Fibroblast of upper back skin (primary cell): ENCODE measurements around the gene CYP4F22.
"Not testable (repeated sequence)": the region's sequence is repeated elsewhere in the genome, so short reads cannot be mapped to it uniquely, and the experiment has no call there.

Experiments
- DNase-seq: peaks from one replicate; pipeline ENCODE4 v3.0.0-alpha.2; 2013

CYP4F22 gene

DNA sequence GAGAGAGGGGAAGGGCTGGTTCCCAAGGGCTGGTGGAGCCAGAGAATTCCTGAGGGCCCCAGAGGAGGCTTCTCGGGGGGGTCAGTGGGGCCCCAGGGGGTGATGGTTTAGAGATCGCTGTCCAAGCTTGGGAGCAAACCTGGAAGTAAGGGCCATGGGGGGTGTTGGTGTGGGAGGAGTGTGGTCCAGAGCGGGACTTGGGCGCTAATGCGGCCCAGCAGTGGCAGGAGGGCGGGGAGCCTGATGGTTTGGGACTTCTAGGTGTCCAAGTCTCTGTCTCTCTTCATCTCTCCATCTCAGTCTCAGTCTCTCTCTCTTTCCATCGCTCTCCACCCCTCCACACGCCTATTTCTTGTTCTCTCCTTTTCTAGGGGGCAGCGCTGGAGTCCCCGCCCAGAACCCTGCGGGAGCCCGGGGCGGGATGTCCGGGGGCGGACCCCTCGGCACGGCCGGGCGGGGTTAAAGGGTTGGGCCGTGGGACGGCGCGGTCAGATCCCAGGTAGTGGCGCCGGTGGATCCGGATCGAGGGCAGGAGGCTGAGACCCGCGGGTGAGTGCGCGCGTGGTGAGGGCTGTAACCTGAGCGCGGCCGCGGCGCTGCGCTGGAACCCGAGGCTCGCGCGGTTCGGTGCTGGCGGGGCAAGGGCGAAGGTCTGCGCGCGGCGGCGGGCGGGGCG, at the start of gene CYP4F22:
Gene CYP4F22, plus strand, starts transcription at position 491 of the 676 bp plus-strand sequence. CDS start 16,812 bp downstream, outside the sequence.
- DNase-seq: no peak

DNA sequence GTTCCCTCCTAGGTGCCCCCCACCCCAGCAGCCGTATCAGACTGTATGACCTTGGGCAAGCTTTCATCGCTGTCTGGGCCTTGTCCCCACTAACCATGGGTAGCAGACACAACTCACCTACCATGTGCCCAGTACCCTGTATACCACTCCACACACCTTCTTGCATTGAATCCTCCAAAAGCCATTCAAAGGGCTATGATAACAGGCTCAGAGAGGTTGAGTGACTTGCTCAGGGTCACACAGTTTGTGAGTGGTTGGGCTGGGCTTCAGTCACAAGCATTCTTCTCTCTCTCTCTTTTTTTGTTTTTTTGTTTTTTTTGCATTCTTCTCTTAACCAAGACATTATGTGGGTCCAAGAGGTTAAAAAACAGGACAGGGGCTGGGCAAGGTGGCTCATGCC, 46.6 kb upstream of the CYP4F22 start:
- DNase-seq: no peak

DNA sequence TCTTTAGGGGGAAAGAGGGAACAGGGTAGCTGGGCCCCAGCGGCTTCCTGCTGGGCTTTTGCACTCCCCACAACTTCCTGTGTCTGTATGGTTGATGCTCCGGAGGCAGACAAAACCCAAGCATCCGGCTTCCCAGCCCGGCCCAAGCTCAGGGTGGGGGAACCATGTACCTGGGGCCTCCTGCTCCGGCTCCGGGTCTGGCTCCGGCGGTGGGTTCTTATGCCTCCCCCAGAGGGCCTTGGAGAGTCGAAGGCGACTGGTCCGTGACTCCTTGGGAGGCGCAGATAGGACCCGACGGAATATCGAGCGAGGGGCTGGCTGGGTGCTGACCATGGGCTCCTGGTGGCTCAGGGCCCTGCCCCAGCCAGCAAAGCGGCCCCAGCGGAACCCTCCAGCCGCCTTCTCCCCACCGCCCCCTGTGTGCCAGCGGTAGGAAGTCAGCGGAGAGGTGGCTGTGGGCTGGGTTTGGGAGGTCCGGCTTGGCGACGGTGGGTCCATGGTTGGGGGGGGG, 44.4 kb upstream of the CYP4F22 start:
- no peak for DNase-seq

DNA sequence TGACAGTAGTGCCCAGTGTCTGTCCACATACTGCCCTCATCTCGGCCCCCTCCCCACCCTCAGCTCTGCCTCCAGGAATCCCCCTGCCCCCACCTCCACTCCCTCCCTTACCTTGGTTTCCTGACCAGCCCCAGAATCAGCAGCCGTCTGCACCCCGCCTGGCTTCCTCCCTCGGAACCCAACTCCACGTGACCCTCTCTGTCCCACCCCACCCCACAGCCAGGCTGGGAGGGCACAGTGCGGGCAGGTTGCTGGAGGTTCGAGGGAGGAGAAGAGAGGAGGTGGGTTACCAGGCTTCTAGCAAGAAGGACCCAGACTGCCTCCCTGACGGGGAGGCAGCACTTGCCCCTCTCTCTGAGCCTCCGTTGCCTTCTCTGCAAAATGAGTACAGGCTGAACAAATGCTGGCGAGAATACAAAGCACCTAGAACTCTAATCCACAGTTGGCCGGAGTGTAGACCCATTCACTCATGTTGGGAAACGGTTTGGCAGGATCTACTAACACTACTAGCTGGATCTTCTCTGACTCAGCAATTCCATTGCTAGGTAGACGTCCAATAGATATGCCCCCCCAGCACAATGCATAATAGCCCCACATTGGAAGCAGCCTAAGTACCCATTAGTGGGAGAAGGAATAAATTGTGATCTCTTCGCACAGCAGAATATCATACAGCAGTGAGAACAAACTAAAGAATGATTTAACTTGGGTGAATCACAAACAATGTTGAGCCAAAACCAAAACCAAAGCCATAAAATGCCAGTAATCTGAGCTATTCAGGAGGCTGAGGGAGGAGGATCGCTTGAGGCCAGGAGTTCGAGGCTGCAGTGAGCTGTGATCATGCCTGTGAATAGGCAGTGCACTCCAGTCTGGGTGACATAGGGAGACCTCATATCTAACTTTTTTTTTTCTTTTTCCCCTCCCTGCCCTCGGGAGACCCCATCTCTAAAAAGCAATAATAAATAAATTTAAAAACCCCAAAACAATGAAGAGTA, 43.6 kb upstream of the CYP4F22 start, which contains the start of gene RASAL3:
Gene RASAL3, minus strand, starts transcription at position 151 of the 992 bp plus-strand sequence. CDS start 186 bp downstream, outside the sequence.
- DNase-seq: no peak

DNA sequence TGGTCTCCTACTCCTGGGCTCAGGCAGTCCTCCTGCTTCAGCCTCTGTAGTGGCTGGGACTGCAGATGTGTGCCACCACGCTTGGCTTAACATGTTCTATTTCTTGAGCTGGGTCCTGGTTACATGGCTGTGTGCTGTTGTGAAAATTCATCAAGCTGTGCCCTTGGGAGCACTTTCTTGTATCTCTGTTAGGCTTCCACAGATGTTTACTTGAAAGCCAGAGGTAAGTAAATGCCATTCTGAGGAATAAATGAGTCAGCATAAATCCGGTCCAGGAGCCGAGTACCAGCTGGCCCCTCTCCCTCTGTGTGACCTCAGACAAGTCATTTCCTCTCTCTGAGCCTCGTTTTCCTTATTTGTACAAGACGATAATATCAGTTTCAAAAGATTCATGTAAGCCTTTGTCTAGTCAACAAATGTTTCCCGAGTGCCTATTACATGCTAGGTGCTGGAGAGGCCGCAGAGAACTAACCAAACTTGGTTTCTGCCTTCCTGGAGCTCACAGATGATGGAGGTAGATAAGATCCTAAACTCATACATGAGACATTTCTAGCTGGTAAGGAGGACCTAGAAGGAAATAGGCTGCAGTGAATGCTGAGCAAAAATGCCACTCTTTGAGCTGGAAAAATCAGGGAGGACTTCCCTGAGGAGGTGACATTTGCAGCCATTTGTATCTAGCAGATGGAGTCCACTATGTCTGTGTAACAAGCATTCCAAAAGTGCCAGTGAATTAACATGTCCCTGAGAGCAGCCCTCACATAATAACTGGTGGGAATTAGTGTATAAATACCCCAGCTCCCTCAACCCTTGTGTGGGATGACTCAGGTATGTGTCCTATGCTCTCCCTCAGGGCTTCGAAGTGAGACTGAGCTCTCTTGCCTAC, 41.2 kb upstream of the CYP4F22 start:
- no peak for DNase-seq

GRCh38 chr19:15467734-15468214, 40.6 kb upstream of the CYP4F22 start:
- DNase-seq: no peak

- no peak for DNase-seq
These were observed 39.4 kb upstream of the CYP4F22 start for GRCh38 chr19:15468675-15469512.

GRCh38 chr19:15469513-15470297, 38.6 kb upstream of the CYP4F22 start:
- DNase-seq: no peak

GRCh38 chr19:15471639-15472101, 36.7 kb upstream of the CYP4F22 start:
- DNase-seq: no peak

- not testable (repeated sequence) for DNase-seq
These were observed 34.5 kb upstream of the CYP4F22 start for GRCh38 chr19:15473821-15474220.

- DNase-seq: no peak
These were observed 33.2 kb upstream of the CYP4F22 start for GRCh38 chr19:15475169-15475568.

DNA sequence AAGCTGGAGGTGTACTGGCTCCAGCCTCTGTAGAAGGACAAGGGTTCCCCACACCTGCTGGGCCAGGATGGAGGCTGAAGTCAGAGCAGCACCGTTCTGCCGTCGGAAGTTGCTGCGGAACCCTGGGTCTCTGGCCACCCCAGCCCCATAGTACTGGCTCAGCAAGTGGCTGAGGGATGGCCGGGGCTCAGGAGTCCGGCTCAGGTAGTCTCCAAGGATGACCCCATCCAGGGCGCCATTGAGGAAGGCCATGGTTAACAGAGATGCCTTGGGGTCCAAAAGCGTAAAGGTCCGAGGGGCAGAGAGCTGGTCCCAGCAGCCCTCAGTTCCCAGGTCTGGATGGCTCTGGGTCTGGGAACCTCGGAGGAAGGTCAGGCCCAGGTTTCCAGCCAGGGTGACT, 32.7 kb upstream of the CYP4F22 start:
- DNase-seq: no peak

- DNase-seq: no peak
These were observed 32.0 kb upstream of the CYP4F22 start for GRCh38 chr19:15476325-15476724.

DNA sequence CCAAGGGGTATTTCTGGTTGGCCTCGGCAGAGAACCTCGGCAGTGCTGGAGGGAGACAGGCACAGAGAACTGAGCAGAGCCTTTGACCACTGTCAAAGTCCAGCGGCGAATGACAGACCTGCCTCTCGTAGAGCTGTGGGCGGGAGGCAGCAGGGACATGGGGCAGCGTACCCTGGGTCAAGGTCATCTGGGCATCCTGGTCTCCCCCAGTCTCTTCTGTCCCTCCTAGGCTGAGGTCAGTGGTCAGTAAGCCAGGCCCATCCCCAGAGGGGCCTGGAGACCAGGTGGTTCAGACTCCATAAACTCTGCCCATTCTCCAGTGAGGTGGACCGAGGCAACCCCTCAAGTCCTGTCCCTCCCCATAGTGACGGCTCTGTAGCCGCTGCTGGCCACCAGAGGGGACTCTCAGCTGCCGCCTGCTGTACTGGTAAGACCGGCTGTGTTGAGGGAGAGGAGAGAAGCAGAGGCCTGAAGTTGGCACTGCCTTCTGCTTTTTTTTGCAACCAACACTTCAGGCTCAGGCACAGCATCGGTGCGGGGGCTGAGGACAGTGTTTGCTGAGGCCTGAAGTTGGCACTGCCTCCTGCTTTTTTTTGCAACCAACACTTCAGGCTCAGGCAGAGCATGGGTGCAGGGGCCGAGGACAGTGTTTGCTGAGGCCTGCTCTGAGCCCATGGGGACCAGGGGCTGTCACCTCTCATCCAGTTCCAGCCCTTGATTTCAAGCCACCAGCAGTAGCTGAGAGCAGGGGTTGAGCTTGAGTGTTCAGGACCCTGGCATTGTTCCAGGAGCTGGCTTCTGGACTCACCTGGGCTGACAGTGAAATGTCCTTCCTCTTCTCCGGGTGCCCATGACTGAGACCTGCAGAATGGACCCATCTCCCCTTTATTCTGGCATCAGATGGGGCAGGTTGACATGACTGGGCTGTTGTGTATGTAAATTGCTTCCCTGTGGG, 28.7 kb upstream of the CYP4F22 start, which contains the start of gene PGLYRP2:
Gene PGLYRP2, minus strand, starts transcription at position 111 of the 955 bp plus-strand sequence. CDS start 130 bp downstream, outside the sequence.
- no peak for DNase-seq

DNA sequence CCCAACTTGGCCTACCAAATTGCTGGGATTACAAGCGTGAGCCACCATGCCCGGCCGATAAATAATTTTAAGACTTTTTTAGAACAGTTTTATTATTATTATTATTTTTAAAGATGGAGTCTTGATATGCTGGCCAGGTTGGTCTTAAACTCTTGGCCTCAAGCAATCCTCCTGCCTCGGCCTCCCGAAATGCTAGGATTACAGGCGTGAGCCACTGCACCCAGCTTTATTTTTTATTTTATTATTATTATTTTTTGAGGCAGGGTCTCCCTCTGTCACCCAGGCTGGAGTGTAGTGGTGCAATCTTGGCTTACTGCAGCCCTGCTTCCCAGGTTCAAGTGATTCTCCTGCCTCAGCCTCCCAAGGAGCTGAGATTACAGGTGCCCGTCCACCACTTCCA, 27.3 kb upstream of the CYP4F22 start:
- not testable (repeated sequence) for DNase-seq

- not testable (repeated sequence) for DNase-seq
These were observed 22.6 kb upstream of the CYP4F22 start for GRCh38 chr19:15485768-15486167.

GRCh38 chr19:15487038-15487437, 21.3 kb upstream of the CYP4F22 start:
- no peak for DNase-seq

GRCh38 chr19:15488489-15489226, 19.7 kb upstream of the CYP4F22 start:
- no peak for DNase-seq
